Daoy (cell line): Measurements from ENCODE around the gene KIAA1549. TPM values are rescaled to one million over a fixed set of nuclear protein-coding genes. Genes with fewer than 3 reads are reported as not detected.

Experiments used
- DNase-seq: peaks from one replicate; pipeline ENCODE4 v3.0.0-alpha.2; 2015; ENCODE audit warnings: low read depth
- total RNA-seq: library from RNA; depleted of rRNA; stranded (reverse); fragments of >200 nt; shearing (Covaris generic); gene quantifications from 2 replicates; pipeline ENCODE4 v1.2.3, GENCODE V29; 2014

The KIAA1549 gene
- total RNA-seq, 1 experiment from 2014 or later = 1.8 TPM

- DNase-seq = no peak
These were observed 98.9 kb downstream of the KIAA1549 start for GRCh38 chr7:138882249-138882648.

GRCh38 chr7:138881579-138882188 lies 99.5 kb downstream of the KIAA1549 start:
- no peak for DNase-seq

GRCh38 chr7:138880881-138881578 lies 100.2 kb downstream of the KIAA1549 start:
- DNase-seq = no peak

GRCh38 chr7:138879356-138879755 lies 101.8 kb downstream of the KIAA1549 start:
- DNase-seq = no peak

GRCh38 chr7:138878856-138879255 lies 102.3 kb downstream of the KIAA1549 start:
- DNase-seq = no peak

GRCh38 chr7:138878051-138878450 lies 103.1 kb downstream of the KIAA1549 start:
- no peak for DNase-seq

- no peak for DNase-seq
These were observed 104.9 kb downstream of the KIAA1549 start for GRCh38 chr7:138876326-138876725.

- peak; percentile 91 for DNase-seq
These were observed 105.4 kb downstream of the KIAA1549 start for GRCh38 chr7:138875794-138876193.

GRCh38 chr7:138873220-138873892 lies 107.8 kb downstream of the KIAA1549 start:
- DNase-seq = no peak

- peak; percentile 61 for DNase-seq
These were observed 108.6 kb downstream of the KIAA1549 start for GRCh38 chr7:138872576-138872975.

GRCh38 chr7:138871814-138872090 lies 109.4 kb downstream of the KIAA1549 start:
- DNase-seq = no peak

GRCh38 chr7:138871065-138871813 lies 110.0 kb downstream of the KIAA1549 start:
- no peak for DNase-seq

GRCh38 chr7:138869353-138869752 lies 111.8 kb downstream of the KIAA1549 start:
- no peak for DNase-seq

GRCh38 chr7:138868711-138869110 lies 112.5 kb downstream of the KIAA1549 start:
- no peak for DNase-seq

- no peak for DNase-seq
These were observed 113.4 kb downstream of the KIAA1549 start for GRCh38 chr7:138867744-138868143.

- DNase-seq = no peak
These were observed 114.8 kb downstream of the KIAA1549 start for GRCh38 chr7:138866353-138866752.

- no peak for DNase-seq
These were observed 115.3 kb downstream of the KIAA1549 start for GRCh38 chr7:138865843-138866242.

- DNase-seq = peak; percentile 69
These were observed 116.5 kb downstream of the KIAA1549 start for GRCh38 chr7:138864667-138865066.

- DNase-seq = no peak
These were observed 117.3 kb downstream of the KIAA1549 start for GRCh38 chr7:138863931-138864330.

- no peak for DNase-seq
These were observed 120.1 kb downstream of the KIAA1549 start for GRCh38 chr7:138861051-138861450.

GRCh38 chr7:138857728-138858127 lies 123.5 kb downstream of the KIAA1549 start:
- DNase-seq = no peak

GRCh38 chr7:138854115-138854645 lies 127.0 kb downstream of the KIAA1549 start:
- no peak for DNase-seq
